ENCODE results near the gene RFXANK. TPM values are rescaled to one million over a fixed set of nuclear protein-coding genes. Genes with fewer than 3 reads are reported as not detected.

Gene RFXANK
- total and polyA plus RNA-seq, 2 donors (not counting 1 experiment from before 2014, with no cell fraction given): 77.9 to 100 TPM

DNA sequence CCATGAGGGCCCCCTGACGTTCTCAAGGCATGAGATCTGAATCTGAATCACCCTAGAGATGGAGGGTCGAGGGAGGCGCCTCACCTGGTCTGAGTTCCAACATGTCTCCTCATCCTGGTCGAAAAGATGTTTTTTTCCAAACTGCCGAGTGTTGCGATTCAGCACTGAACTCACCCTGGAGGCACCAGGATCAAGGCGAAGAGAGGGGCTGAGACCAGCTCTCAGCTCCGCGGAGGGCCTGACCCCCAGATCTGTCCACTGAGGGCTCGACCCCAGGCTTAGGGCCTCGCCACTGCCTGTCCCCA lies 10.6 kb downstream of the RFXANK start:
- Histone ChIP-seq H3K27ac (ENCODE audit: low read length in 2 of 2) (peak overlapping the region in 1 of 2 donors; percentile 85), H3K27me3 (replicated peaks in 1 of 4; ENCODE audit: control extremely low read depth in 1 of 4, control insufficient read depth in 3 of 4, insufficient read depth in 4 of 4, low read length in 3 of 4) (peaks cover 0 to 11% (median 2%) of the 10 kb centered on the region in 4 experiments), H3K4me3 (ENCODE audit: control extremely low read depth in 1 of 5, extremely low read depth in 1 of 5, insufficient read depth in 1 of 5, low read depth in 2 of 5, low read length in 4 of 5) (peak overlapping the region; percentile 58 to 91 (median 80)), H2AFZ (ENCODE audit: insufficient read depth, low read depth, low read length, poor library complexity, severe bottlenecking) (peak overlapping the region; percentile 82), H3K4me1 (ENCODE audit: control insufficient read depth in 2 of 2, insufficient read depth in 2 of 2, low read length in 2 of 2) (peaks cover 19 to 28% of the 10 kb centered on the region in 2 donors), H3K4me2 (replicated peaks; ENCODE audit: low read depth, low read length, poor library complexity, severe bottlenecking) (peak overlapping the region; percentile 83), H3K9me3 (ENCODE audit: control extremely low read depth in 1 of 3, control insufficient read depth in 2 of 3, insufficient read depth in 1 of 3, low read length in 2 of 3) (peaks cover 0 to 10% (median 4%) of the 10 kb centered on the region in 3 donors), H3K36me3 (replicated peaks in 1 of 2; ENCODE audit: control extremely low read depth in 1 of 2, control insufficient read depth in 1 of 2, extremely low read depth in 1 of 2, insufficient read depth in 2 of 2, low read length in 1 of 2) (peaks cover 2 to 18% of the 10 kb centered on the region in 2 experiments), H3K79me2 (ENCODE audit: control insufficient read depth, insufficient read depth, low read length) (peaks cover 17% of the 10 kb centered on the region), H4K20me1 (ENCODE audit: control insufficient read depth, insufficient read depth, low read length, poor library complexity, severe bottlenecking) (no peaks in the 10 kb centered on the region), H3K9ac (ENCODE audit: low read length) (peak overlapping the region; percentile 82)
- intact Hi-C loops (cut with micrococcal nuclease): loop anchor here (1.0 kb wide), 1 partner anchor 10 kb away; the partner anchor contains the start of genes BORCS8 and RFXANK
- TF ChIP-seq, protein P1, sequence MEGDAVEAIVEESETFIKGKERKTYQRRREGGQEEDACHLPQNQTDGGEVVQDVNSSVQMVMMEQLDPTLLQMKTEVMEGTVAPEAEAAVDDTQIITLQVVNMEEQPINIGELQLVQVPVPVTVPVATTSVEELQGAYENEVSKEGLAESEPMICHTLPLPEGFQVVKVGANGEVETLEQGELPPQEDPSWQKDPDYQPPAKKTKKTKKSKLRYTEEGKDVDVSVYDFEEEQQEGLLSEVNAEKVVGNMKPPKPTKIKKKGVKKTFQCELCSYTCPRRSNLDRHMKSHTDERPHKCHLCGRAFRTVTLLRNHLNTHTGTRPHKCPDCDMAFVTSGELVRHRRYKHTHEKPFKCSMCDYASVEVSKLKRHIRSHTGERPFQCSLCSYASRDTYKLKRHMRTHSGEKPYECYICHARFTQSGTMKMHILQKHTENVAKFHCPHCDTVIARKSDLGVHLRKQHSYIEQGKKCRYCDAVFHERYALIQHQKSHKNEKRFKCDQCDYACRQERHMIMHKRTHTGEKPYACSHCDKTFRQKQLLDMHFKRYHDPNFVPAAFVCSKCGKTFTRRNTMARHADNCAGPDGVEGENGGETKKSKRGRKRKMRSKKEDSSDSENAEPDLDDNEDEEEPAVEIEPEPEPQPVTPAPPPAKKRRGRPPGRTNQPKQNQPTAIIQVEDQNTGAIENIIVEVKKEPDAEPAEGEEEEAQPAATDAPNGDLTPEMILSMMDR (IDR thresholded peaks at IDR 0.05): no peak
- TF ChIP-seq EZH2 (IDR thresholded peaks at IDR 0.05; ENCODE audit: borderline replicate concordance, insufficient read depth, low read depth, low read length, poor library complexity, severe bottlenecking): no peak
- Mint-ChIP-seq H3K27ac (peak overlapping the region; percentile 91), H3K27me3 (peaks cover 9% of the 10 kb centered on the region), H3K9me3 (ENCODE audit: insufficient read depth) (peaks cover 3% of the 10 kb centered on the region), H3K4me1 (peaks cover 27% of the 10 kb centered on the region), H3K4me3 (peak overlapping the region; percentile 92)
- DNase-seq (no peak), ATAC-seq (ENCODE audit: low read depth) (no peak)
- CTCF ChIA-PET: interaction anchor here (0.8 to 1.5 kb wide), 2 partner anchors 11 to 22 kb away, joined by 3 to 5 read pairs; partner anchors contain the start of genes BORCS8 and RFXANK
- POLR2A ChIA-PET: interaction anchor here (0.8 to 2.7 kb wide), 2 partner anchors 10 to 30 kb away, joined by 8 to 14 read pairs; partner anchors contain the start of genes BORCS8 and RFXANK
- 30% methylated on average over 11 of the region's 11 CpGs for WGBS (ENCODE audit: insufficient coverage)

All from B cell (primary cell).